Activated naive CD8-positive, alpha-beta T cell treated with anti-CD3 and anti-CD28 coated beads, Interleukin-2, amount 50 U/mL, for 24 hours (primary cell): Measurements from ENCODE around the gene FOCAD.

ENCODE experiments used
- ATAC-seq: fragments of 150-1000 bp; cut with Tn5 transposase; one replicate; pipeline ENCODE4 v1.10.0; 2021
- DNase-seq: peaks from one replicate; pipeline ENCODE4 v3.0.0; 2021
- H3K27ac Mint-ChIP-seq: one replicate; pipeline ENCODE4 v1.8.0; 2021; ENCODE audit warnings: mild to moderate bottlenecking, mixed read lengths
- H3K27me3 Mint-ChIP-seq: one replicate; pipeline ENCODE4 v1.8.0; 2021; ENCODE audit warnings: mixed read lengths
- H3K36me3 Mint-ChIP-seq: one replicate; pipeline ENCODE4 v1.8.0; 2021; ENCODE audit warnings: low read depth, mixed read lengths
- H3K4me1 Mint-ChIP-seq: one replicate; pipeline ENCODE4 v1.8.0; 2021; ENCODE audit warnings: mixed read lengths
- H3K4me3 Mint-ChIP-seq: one replicate; pipeline ENCODE4 v1.8.0; 2021; ENCODE audit warnings: mild to moderate bottlenecking, moderate library complexity, mixed read lengths
- H3K9me3 Mint-ChIP-seq: one replicate; pipeline ENCODE4 v1.8.0; 2021; ENCODE audit warnings: mixed read lengths

Gene FOCAD

GRCh38 chr9:20987521-20987920 is 303.5 kb downstream of the FOCAD start:
- Mint-ChIP-seq H3K4me1 (no peaks in the 10 kb centered on the region), H3K9me3 (no peaks in the 10 kb centered on the region), H3K27ac (no peak overlapping the region), H3K36me3 (peaks cover 35% of the 10 kb centered on the region), H3K4me3 (no peak overlapping the region), H3K27me3 (no peaks in the 10 kb centered on the region)
- DNase-seq (no peak), ATAC-seq (no peak)

- Mint-ChIP-seq H3K27ac (no peak overlapping the region), H3K4me3 (no peak overlapping the region)
Observed at GRCh38 chr9:20988061-20988460, 304.0 kb downstream of the FOCAD start.

GRCh38 chr9:20988671-20989315 is 304.7 kb downstream of the FOCAD start:
- Mint-ChIP-seq H3K4me3 (no peak overlapping the region), H3K9me3 (no peaks in the 10 kb centered on the region), H3K27me3 (no peaks in the 10 kb centered on the region), H3K4me1 (no peaks in the 10 kb centered on the region), H3K36me3 (peaks cover 35% of the 10 kb centered on the region), H3K27ac (no peak overlapping the region)
- no peak for DNase-seq
- no peak for ATAC-seq

More at GRCh38 chr9:20988061-20988460, 304.0 kb downstream of the FOCAD start:
- ATAC-seq (no peak), DNase-seq (no peak)
- no peaks in the 10 kb centered on the region for H3K9me3 Mint-ChIP-seq
- H3K4me1 Mint-ChIP-seq = no peaks in the 10 kb centered on the region
- H3K27me3 Mint-ChIP-seq = no peaks in the 10 kb centered on the region
- H3K36me3 Mint-ChIP-seq = peaks cover 32% of the 10 kb centered on the region

- DNase-seq (no peak), ATAC-seq (no peak)
- Mint-ChIP-seq H3K36me3 (peaks cover 44% of the 10 kb centered on the region), H3K27ac (no peak overlapping the region), H3K4me1 (no peaks in the 10 kb centered on the region), H3K4me3 (no peak overlapping the region), H3K9me3 (no peaks in the 10 kb centered on the region), H3K27me3 (no peaks in the 10 kb centered on the region)
Observed at GRCh38 chr9:20989923-20990341, 305.9 kb downstream of the FOCAD start.

- Mint-ChIP-seq H3K27ac (no peak overlapping the region), H3K4me3 (no peak overlapping the region), H3K4me1 (peaks cover 3% of the 10 kb centered on the region), H3K9me3 (no peaks in the 10 kb centered on the region), H3K27me3 (no peaks in the 10 kb centered on the region), H3K36me3 (peaks cover 53% of the 10 kb centered on the region)
- ATAC-seq (no peak), DNase-seq (no peak)
Observed at GRCh38 chr9:20990867-20991266, 306.8 kb downstream of the FOCAD start.

GRCh38 chr9:20994486-20994885 is 310.4 kb downstream of the FOCAD start:
- peaks cover 43% of the 10 kb centered on the region for H3K36me3 Mint-ChIP-seq
- no peak overlapping the region for H3K4me3 Mint-ChIP-seq
- H3K27ac Mint-ChIP-seq = no peak overlapping the region
- H3K4me1 Mint-ChIP-seq = peaks cover 19% of the 10 kb centered on the region
- no peak for ATAC-seq
- H3K9me3 Mint-ChIP-seq = no peaks in the 10 kb centered on the region
- H3K27me3 Mint-ChIP-seq = no peaks in the 10 kb centered on the region
- DNase-seq = no peak

- H3K27me3 Mint-ChIP-seq = no peaks in the 10 kb centered on the region
- H3K4me1 Mint-ChIP-seq = peaks cover 19% of the 10 kb centered on the region
- peaks cover 48% of the 10 kb centered on the region for H3K36me3 Mint-ChIP-seq
- ATAC-seq = no peak
- H3K9me3 Mint-ChIP-seq = peaks cover 4% of the 10 kb centered on the region
- H3K4me3 Mint-ChIP-seq = no peak overlapping the region
- no peak overlapping the region for H3K27ac Mint-ChIP-seq
- DNase-seq = no peak
Observed at GRCh38 chr9:20995616-20996015, 311.6 kb downstream of the FOCAD start.

- Mint-ChIP-seq H3K4me3 (no peak overlapping the region), H3K27ac (no peak overlapping the region), H3K36me3 (peaks cover 49% of the 10 kb centered on the region), H3K4me1 (peaks cover 29% of the 10 kb centered on the region), H3K27me3 (no peaks in the 10 kb centered on the region), H3K9me3 (peaks cover 15% of the 10 kb centered on the region)
- ATAC-seq (no peak), DNase-seq (no peak)
Observed at GRCh38 chr9:20996809-20997208, 312.8 kb downstream of the FOCAD start.

- no peak overlapping the region for H3K4me3 Mint-ChIP-seq
- no peak for DNase-seq
- peaks cover 36% of the 10 kb centered on the region for H3K4me1 Mint-ChIP-seq
- no peaks in the 10 kb centered on the region for H3K27me3 Mint-ChIP-seq
- ATAC-seq = peak; percentile 72
- H3K36me3 Mint-ChIP-seq = peaks cover 46% of the 10 kb centered on the region
- peaks cover 21% of the 10 kb centered on the region for H3K9me3 Mint-ChIP-seq
- H3K27ac Mint-ChIP-seq = no peak overlapping the region
Observed at GRCh38 chr9:20997503-20998076, 313.5 kb downstream of the FOCAD start.

GRCh38 chr9:21001581-21001980 is 317.5 kb downstream of the FOCAD start:
- H3K4me1 Mint-ChIP-seq = peaks cover 29% of the 10 kb centered on the region
- peak overlapping the region; percentile 9 for H3K4me3 Mint-ChIP-seq
- DNase-seq = no peak
- peaks cover 40% of the 10 kb centered on the region for H3K36me3 Mint-ChIP-seq
- no peaks in the 10 kb centered on the region for H3K27me3 Mint-ChIP-seq
- H3K9me3 Mint-ChIP-seq = peaks cover 21% of the 10 kb centered on the region
- peak overlapping the region; percentile 61 for H3K27ac Mint-ChIP-seq
- peak; percentile 66 for ATAC-seq

- peaks cover 21% of the 10 kb centered on the region for H3K9me3 Mint-ChIP-seq
- peak overlapping the region; percentile 61 for H3K27ac Mint-ChIP-seq
- no peak for ATAC-seq
- H3K4me3 Mint-ChIP-seq = no peak overlapping the region
- H3K27me3 Mint-ChIP-seq = no peaks in the 10 kb centered on the region
- DNase-seq = no peak
- H3K4me1 Mint-ChIP-seq = peaks cover 25% of the 10 kb centered on the region
- H3K36me3 Mint-ChIP-seq = peaks cover 43% of the 10 kb centered on the region
Observed at GRCh38 chr9:21002040-21002439, 318.0 kb downstream of the FOCAD start.

GRCh38 chr9:21015129-21015815 is 331.2 kb downstream of the FOCAD start:
- H3K9me3 Mint-ChIP-seq = no peaks in the 10 kb centered on the region
- peaks cover 3% of the 10 kb centered on the region for H3K4me1 Mint-ChIP-seq
- ATAC-seq (no peak), DNase-seq (no peak)
- peaks cover 28% of the 10 kb centered on the region for H3K36me3 Mint-ChIP-seq
- no peak overlapping the region for H3K4me3 Mint-ChIP-seq
- no peaks in the 10 kb centered on the region for H3K27me3 Mint-ChIP-seq
- H3K27ac Mint-ChIP-seq = no peak overlapping the region

- Mint-ChIP-seq H3K27me3 (no peaks in the 10 kb centered on the region), H3K4me1 (peaks cover 3% of the 10 kb centered on the region), H3K4me3 (no peak overlapping the region), H3K9me3 (no peaks in the 10 kb centered on the region), H3K27ac (no peak overlapping the region), H3K36me3 (peaks cover 28% of the 10 kb centered on the region)
- ATAC-seq = no peak
- no peak for DNase-seq
Observed at GRCh38 chr9:21015995-21016394, 331.9 kb downstream of the FOCAD start.

- peaks cover 27% of the 10 kb centered on the region for H3K36me3 Mint-ChIP-seq
- no peaks in the 10 kb centered on the region for H3K27me3 Mint-ChIP-seq
- H3K4me3 Mint-ChIP-seq = no peak overlapping the region
- no peak for ATAC-seq
- no peak overlapping the region for H3K27ac Mint-ChIP-seq
- H3K4me1 Mint-ChIP-seq = peaks cover 3% of the 10 kb centered on the region
- DNase-seq = no peak
- no peaks in the 10 kb centered on the region for H3K9me3 Mint-ChIP-seq
Observed at GRCh38 chr9:21016701-21017491, 332.8 kb downstream of the FOCAD start.
